ENCODE results near the gene HNRNPA3.
"Not testable (repeated sequence)": the region's sequence is repeated elsewhere in the genome, so short reads cannot be mapped to it uniquely, and the experiment has no call there.

The HNRNPA3 gene

DNA sequence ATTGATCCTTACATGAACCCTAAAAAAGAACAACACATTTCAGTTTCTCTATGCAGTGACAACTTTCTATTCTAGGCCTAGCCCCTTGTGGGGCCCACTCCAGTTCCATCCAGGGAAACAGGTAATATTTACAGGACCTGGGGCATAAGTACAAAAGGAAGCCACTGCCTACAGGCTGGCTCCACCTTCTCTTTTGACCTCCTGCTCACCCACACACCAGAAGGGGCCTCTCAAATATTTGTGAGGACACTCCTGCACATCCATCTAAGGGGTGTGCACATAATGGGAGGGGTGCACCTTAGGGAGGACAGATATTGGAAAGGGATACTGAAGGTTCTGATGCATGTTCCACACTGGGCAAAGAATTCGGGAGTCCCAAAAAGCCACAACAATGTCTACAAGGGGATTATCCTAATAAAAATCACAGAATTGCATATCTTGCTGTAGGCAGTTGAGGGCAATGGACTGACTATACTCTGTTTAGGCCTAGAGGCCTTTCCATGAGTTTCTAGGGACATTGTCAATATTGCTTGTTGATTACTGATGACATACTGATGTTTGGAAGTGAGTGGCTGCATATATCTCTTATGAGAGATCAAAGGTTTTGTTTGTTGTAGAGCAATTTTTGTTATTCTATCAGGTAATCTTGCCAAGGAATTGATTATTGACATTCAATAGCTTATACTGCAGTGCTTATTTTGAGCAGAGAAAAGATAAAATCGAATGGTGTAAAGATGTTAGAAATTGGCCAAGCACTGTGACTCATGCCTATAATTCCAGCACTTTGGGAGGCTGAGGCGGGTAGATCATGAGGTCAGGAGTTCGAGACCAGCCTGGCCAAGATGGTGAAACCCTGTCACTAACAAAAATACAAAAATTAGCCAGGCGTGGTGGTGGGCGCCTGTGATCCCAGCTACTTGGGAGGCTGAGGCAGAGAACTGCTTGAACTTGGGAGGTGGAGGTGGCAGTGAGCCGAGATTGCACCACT lies 23.8 kb upstream of the HNRNPA3 start:
- no peak for DNase-seq (ENCODE audit: low spot score)

DNA sequence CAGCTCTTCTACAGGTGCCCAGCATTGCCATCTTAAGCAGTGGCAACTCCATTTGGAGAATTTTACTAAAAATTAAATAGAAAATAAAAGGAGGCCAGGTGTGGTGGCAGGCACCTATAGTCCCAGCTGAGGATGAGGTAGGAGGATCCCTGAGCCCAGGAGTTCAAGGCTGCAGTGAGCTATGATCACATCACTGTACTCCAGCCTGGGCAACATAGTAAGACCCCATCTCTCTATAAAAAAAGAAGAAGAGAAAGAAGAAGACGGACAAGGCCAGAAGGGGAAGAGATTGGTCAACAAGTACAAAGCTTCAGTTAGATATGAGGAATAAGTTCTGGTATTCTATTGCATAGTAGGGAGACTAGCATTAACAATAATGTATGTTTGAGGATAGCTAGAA lies 21.7 kb upstream of the HNRNPA3 start:
- no peak for DNase-seq (ENCODE audit: low spot score)

DNA sequence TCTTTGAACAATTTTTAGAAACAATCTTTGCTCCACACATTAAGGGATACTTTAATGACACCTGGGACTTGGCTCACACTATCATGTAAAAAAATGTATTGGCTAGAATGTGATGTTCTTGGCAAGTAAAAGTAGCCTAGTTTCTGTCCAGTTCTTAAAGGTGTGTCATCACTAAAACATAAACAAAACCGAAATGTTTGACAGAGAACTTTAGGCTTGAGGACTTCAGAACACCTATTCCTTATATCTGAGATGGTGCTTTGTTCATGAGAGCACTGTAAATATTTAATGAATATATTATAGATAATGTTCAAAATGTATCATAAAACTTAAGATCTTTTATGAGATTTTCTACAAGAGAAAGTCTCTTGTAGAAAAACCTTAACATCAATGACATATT lies 19.8 kb upstream of the HNRNPA3 start:
- DNase-seq (ENCODE audit: low spot score), result no peak

DNA sequence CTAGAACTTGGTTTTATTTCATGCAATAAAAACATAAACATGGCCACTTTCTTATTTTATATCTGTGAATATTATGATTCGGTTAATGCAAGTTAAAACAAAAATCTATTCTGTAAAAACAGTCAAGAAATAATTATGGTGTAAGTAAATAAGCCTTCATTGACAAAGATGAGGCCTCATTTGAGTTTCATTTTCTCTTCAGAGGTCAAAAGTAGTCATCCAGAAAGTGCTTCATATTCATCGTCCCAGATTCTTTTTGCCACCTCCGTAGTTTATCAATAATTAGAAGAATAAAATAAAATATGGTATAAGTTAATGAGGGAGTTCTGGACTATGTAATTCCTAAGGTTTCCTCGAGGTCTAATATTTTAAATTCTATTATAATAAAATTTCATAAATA lies 19.4 kb upstream of the HNRNPA3 start:
- DNase-seq (ENCODE audit: low spot score), result no peak

DNA sequence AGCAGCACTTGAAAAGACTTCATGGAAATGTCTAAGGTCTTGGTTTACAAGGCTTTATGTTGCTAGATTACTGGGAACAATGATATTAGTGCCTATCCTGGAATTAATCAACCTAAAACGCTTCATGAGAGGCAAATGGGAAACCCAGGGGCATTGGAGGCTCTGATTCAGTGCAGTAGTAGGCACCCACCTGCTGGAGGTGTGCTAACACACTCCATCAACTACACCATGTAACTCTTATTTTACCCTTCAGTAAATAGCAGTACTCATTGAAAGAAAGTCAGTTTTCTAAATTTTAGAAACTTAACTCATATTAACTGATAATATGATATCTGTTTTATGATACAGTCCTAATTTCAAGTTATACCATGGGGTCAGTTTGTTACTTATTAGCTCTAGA lies 17.4 kb upstream of the HNRNPA3 start:
- no peak for DNase-seq (ENCODE audit: low spot score)

DNA sequence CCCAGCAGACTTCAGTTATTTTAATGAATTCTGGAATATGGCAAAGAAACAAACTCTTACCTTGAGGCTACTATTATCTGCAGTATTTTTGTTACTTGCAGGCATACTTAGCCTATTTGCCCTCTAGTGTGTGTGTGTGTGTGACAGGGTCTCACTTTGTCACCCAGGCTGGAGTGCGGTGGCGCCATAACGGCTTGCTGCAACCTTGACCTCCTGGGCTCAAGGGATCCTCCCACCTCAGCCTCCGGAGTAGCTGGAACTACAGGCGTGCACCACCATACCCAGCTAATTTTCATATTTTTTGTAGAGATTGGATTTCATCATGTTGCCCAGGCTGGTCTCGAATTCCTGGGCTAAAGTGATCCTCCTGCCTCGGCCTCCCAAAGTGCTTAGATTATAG lies 12.2 kb upstream of the HNRNPA3 start:
- DNase-seq (ENCODE audit: low spot score), result not testable (repeated sequence)

DNA sequence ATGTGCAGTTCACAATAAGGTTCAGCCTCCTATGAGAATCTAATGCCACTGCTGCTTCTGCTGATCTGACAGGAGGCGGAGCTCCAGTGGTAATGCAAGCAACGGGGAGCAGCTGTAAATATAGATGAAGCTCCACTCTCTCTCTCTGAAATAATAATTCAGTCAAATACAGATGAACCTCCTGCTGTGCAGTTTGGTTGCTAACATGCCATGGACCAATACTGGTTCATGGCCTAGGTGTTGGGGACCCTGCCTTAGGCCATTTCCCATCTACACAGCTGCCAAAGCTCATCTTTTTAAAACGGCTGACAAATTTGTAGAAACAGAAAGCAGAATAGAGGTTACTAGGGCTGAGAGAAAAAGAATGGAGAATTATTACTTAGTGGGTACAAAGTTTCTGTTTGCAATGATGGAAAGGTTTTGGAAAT lies 10.7 kb upstream of the HNRNPA3 start:
- no peak for DNase-seq (ENCODE audit: low spot score)

DNA sequence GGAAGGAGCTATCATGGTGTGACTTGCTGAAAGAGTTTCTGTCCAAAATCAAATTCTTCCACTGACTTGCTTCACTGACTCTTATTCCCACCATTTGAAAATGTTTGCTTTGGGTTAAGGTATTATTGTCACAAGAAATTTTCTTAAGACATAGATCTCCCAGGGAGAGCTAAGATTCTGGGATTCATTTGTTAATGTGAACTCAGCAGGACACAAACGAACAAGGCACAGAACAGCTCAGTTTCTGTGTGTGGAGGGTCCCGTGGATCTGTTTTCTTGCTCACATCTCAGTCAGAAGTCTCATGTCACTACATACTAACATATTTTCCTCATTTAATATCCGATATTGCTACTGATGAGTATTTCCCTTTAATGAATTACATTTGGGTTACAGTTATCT lies 8.2 kb upstream of the HNRNPA3 start:
- no peak for DNase-seq (ENCODE audit: low spot score)

DNA sequence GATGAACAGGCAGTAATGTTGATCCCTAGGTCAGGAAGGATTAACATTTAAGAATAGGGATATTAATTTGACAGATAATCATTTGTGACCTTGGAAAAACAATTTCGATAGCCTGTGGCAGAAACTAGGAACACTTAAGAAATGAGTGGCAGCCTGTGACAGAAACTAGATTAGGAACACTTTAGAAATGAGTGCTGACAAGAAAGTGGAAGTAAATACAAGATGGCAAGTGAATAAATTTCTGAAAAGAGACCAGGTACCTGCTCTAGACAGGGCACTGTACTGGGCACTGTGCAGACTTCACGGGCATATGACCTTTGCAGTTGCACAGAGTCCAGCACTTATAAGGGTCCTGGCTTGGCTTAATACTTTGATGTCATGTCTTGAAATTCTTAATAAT lies 5.5 kb upstream of the HNRNPA3 start:
- no peak for DNase-seq (ENCODE audit: low spot score)

DNA sequence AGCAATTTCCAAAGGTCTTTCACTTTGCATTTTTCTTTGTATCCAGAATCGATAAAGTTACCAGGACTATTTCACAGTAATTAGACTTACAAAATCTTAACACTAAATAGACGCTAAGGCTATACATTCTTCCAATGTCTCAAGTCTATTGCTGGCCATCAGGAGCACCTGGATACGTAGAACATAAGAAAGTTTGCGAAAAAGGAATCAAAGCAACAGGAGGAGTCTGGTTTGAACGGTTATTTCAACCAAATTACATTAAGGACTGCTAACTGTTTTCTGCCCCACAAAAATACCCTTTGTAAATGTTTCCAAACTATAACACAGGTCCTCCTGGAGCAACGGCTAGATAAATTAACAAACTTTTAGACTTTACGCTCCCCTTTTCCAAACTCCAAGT lies 1.4 kb upstream of the HNRNPA3 start:
- no peak for DNase-seq (ENCODE audit: low spot score)

DNA sequence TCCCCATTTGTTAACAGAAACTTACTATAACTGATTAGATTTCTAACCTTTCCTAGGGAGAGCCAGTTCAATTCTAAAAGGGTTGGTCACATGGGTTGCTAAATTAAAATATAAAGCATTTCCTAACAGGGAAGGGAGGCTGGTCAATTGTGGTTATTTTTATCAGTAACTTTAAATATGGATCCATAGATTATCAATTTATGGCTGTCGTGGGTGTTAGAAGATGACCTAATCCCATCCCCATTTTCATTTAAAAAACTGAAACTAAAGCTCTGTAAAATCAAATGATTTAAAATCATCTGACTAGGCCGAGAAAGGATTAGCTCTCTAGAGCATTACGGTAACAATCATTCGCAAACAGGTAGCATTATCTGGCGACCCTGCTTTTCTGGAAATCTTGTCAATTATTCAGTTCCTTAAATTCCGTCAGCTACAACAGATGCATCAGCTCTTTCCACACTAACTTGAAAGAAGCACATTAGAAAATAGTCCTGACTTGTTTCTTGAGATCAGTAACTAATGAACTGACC lies 953 bp upstream of the HNRNPA3 start:
- no peak for DNase-seq (ENCODE audit: low spot score)

DNA sequence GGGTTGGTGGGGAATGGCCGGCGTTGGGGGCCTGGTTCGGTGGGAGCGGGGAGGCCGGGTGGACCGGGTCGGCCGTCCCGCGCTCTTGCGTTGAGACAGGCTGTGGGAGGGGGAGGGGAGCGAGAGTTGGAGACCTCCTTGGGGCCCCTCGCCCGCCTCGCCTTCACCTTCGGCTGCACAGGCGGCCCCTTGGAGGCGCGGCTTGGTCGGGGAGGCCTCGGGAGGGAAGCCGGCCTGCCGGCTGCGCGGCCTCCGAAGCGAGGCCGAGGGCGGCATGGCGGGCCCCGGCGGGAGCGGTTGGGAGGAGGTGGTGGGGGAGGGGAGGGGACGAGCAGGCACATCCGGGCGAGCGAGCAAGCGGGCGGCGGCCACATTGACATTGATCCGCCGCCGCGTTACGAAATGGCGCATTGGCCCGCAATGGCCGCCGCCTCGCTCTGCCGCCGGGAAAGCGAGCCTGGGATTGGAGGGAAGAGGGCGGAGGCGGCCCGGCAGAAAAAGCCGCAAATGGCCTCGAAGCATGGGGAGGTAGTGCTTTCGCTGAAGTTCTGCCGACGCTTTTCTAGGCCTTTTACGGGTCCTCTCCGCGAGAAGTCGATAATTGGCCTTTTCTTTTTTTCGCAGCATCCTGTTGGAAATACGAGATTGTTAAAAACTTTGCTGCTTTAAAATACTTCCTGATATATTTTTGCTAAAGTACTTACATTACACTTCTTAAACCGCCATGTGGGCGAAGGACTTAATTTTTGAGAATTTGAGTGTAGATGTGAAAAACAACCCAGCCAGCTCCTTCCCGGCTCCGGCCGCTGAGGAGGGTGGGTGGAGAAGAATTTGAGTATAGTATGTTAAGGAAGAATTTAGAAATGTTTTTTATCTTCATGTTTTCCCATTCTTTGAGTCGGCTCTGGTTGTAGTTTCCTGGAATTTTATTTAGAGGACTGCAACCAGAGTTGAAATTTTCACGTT lies 580 bp downstream of the HNRNPA3 start:
- DNase-seq (ENCODE audit: low spot score), result peak; percentile 94

DNA sequence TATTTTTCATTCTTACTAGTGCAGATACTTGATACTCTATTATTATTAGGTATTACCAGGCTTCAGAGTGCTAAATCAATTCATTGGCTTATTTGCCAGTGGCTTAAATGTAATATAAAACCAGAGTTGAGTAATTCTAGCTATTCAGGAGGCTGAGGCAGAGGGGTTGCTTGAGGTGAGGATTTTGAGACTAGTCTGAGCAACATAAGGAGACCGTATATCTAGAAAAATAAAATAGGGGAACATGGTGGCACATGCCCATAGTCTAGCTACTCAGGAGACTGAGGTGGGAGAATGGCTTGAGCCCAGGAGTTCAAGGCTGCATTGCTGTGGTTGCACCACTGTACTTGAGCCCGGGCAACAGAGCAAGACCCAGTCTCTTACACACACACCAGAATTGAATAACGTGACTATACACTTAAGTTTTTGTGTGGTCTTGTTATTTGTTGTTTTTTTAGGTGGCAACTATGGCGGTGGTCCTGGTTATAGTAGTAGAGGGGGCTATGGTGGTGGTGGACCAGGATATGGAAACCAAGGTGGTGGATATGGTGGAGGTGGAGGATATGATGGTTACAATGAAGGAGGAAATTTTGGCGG lies 4.8 kb downstream of the HNRNPA3 start:
- DNase-seq (ENCODE audit: low spot score), result no peak

DNA sequence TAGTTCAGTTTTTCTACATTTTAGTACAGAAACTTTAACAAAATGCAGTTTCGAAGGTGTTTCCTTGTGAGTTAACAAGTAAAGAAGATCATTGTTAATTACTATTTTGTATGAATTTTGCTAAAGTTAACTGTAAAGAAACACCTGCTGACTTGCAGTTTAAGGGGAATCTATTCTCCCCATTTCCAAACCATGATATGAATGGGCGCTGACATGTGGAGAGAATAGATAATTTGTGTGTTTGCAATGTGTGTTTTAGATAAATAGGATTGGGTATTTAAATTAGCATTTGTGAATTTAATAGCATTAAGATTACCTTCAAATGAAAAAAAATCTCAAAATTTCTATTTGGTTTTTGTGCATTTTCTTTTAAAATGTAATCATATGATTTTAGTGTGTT lies 7.2 kb downstream of the HNRNPA3 start:
- DNase-seq (ENCODE audit: low spot score), result not testable (repeated sequence)

DNA sequence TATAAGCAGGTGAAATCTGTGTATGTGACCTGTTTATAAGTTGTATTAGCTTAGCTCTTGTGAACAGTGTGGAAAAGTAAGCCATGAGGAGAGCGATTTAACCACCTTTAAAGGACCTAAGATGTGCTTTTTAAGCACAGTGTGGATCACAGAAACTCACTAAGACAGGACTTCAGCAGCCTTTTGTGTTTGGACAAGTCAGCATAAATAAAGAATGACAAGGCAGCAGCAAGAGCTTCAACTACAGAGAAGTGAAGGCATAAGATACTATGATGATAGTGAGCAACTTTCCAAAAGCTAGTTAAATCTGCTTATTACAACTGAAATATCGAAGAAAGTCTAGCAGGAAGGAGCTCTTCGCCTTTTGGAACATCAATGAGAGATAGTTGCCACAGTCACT lies 8.9 kb downstream of the HNRNPA3 start:
- DNase-seq (ENCODE audit: low spot score), result no peak

DNA sequence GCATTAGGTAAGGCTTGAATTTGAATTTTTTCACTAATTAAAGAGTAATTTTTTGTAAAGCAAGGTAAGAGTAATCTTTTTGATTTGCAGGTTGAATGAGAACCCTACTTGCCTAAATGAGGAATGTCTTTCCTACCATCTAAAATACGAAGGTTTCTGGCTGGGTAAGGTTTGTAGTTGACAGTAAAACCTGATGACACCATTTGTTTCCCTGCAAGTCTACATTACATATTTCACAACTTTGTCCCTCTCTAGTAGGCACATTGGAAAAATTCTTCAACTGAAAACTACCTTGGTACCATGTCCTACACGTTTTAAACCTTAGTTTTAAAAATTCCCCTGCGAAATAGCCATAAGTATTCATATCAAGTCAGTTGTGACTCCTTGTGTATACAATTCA lies 9.4 kb downstream of the HNRNPA3 start:
- DNase-seq (ENCODE audit: low spot score), result no peak

DNA sequence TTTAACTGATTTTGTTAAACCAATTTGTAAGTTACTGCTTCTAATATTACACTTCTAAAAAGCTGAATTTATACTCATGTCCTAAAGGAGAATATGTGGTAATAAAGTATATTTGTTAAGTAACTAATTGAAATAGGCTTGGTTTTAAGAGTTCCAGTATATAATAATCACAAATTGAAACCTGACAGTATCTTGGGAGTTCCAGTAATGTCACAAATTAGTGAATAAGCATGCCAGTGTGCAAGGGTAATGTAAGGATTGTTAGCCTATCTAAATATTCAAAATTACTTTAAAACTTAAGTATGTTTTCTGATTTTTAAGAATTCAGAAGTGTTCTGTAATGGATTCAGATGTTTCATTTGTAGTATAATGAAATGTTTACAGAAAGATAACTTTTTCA lies 10.8 kb downstream of the HNRNPA3 start:
- DNase-seq (ENCODE audit: low spot score), result not testable (repeated sequence)

DNA sequence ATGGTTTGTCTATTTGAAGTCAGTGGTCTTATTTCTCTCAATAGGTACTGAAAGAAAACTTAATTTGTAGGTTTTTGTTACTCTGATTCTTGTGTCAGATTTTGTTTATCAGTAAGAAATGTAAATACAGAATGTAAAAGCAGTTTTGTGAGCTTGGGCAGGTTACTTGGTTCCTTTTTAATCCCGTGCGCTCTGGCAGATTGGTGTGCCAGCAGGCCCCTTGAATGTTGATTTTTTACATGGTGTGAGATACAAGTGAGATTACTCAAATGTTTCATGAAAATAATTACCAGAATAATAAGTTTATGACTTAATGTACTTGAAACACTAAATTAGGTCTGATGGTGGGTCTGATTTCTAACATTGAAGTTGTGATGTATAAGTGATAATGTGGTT lies 13.4 kb downstream of the HNRNPA3 start:
- DNase-seq (ENCODE audit: low spot score), result no peak

DNA sequence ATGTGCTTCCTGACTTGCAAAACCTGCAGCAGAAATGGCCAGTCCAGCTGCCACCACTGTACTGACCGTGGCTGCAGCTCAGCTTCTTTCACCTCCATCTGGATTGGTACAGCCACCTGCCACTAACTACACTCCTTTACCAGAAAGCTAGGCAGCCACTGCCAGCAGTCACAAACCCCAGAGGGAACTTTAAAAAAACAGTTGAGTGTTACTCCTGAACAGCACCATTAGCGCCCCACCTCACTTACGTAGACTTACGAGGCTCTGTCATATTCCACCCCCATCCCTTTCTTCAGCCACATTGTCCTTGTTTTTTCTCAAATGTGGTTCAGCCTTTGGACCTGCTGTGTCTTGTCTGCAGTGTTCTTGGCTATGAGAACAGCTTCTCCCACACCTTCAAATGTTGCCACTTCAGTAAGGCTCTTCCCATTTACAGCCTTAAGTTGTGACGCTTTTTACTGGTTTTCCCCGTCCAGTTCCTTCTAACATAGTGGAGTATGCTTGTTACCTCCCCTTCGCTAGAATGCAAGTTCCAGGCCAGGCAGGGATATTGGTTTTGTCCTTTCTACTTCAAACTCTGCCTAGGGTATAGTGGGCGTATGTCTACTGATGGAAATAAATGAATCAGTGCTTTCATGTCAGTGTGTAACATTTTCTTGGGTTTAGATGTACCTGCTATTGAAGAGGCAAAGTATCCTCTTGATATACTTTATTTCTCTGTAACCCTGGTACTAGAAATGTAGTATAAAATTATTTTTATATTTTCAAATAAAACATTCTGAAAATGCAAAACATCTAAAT lies 17.0 kb downstream of the HNRNPA3 start:
- no peak for DNase-seq (ENCODE audit: low spot score)

DNA sequence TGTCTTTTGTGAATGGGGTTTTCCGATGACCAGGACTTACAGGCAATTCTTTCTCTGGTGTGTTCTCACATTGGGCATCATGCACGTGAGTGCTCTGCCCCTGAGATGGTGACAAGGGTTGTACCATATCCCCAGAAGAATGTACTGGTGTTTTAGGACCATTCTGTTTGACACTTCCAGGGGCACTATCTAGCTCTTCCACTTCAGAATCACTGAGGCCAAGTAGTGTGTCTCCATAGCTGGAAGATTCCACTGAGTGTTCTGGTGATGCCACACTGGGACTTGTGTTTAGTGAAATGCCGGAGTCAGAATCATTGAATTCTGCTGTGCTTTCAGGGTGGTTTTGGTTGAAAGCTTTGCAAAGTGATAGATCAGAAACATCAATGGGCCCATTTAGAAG lies 18.7 kb downstream of the HNRNPA3 start:
- DNase-seq (ENCODE audit: low spot score), result no peak

DNA sequence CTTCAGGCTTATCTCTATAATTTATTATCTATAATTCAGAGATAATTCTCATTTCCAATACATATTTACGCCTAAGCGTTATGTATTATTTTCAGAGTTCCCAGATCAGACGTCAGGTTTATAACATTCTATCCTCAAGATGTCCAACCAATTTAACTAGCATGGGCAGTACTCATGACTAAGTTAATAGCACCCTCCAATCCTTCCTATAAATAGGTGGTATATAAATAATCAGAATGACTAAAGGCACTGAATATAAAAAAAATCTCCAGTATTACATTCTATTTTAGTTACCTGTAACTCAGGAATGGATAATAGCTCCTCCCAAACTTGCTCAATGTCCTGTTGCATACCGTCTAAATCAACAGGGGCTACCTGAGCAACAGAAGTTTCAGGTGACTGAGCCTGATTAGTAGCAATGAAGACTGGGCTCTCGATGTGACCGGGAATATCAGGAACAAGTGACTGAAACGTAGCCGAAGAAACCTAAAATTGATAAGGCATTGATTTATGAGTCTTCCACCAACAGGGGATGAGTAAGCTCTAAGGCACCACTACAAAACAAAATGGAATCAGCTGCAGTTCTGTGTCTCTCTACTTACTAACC lies 19.6 kb downstream of the HNRNPA3 start:
- no peak for DNase-seq (ENCODE audit: low spot score)

All from GM03348 (cell line).